Gastroesophageal sphincter (tissue), 3 donors: Measurements from ENCODE around the gene RNLS.

ENCODE experiments used
- CTCF ChIP-seq, 4 experiments: fragments of 200-600 bp in 2 of 4; fragments of 450-650 bp in 2 of 4; sonication (generic) in 1 of 4; IDR thresholded peaks; one replicate each; pipeline ENCODE4 v1.5.1; 2017 to 2019; ENCODE audit warnings: antibody characterized with exemption in 4 of 4, mild to moderate bottlenecking in 2 of 4, moderate library complexity in 2 of 4
- EP300 ChIP-seq: sonication (generic); formaldehyde crosslinking; IDR thresholded peaks from one replicate; pipeline ENCODE4 v1.6.1; 2017; ENCODE audit warnings: antibody characterized with exemption, mild to moderate bottlenecking
- POLR2A ChIP-seq, 2 donors: fragments of 450-650 bp; IDR thresholded peaks; one replicate each; pipeline ENCODE4 v1.6.1; 2017; ENCODE audit warnings: antibody characterized with exemption in 2 of 2, mild to moderate bottlenecking in 2 of 2, moderate library complexity in 1 of 2
- POLR2AphosphoS5 ChIP-seq: sonication (generic); formaldehyde crosslinking; IDR thresholded peaks from one replicate; pipeline ENCODE4 v1.6.1; 2017; ENCODE audit warnings: antibody characterized with exemption

- TF ChIP-seq POLR2A (IDR thresholded peaks at IDR 0.05): no peak
- no peak for TF ChIP-seq POLR2AphosphoS5
- TF ChIP-seq EP300: no peak
- TF ChIP-seq CTCF (IDR thresholded peaks at IDR 0.05): no peak
Observed at GRCh38 chr10:88421590-88421989, 161.5 kb downstream of the RNLS start.
